Bronchial epithelial cell (primary cell): Measurements from ENCODE around the gene RFWD3. TPM values are rescaled to one million over a fixed set of nuclear protein-coding genes. Genes with fewer than 3 reads are reported as not detected.

Source experiments
- DNase-seq: peaks from one replicate; pipeline ENCODE4 v3.0.0-alpha.2; 2010; ENCODE audit warnings: low read depth
- FAIRE-seq: peaks from 2 replicates; lab custom pipeline; 2011; peaks lifted over from hg19 to GRCh38; lab: Jason Lieb, UNC
- H3K27me3 ChIP-seq: 2 replicates; pipeline ENCODE4 v1.5.1; 2011; ENCODE audit warnings: low read length; ENCODE audit not compliant: control insufficient read depth, insufficient read depth
- H3K36me3 ChIP-seq: 2 replicates; pipeline ENCODE4 v1.5.1; 2011; ENCODE audit warnings: low read length; ENCODE audit not compliant: control insufficient read depth, insufficient read depth
- H3K4me3 ChIP-seq: 2 replicates; pipeline ENCODE4 v1.5.1; 2011; ENCODE audit warnings: mild to moderate bottlenecking, low read depth, low read length, control low read depth
- CTCF ChIP-seq: IDR thresholded peaks from 2 replicates; pipeline ENCODE4 v1.5.1; 2011; ENCODE audit warnings: mild to moderate bottlenecking, moderate library complexity, low read length, control low read depth, inconsistent platforms; ENCODE audit not compliant: insufficient read depth, severe bottlenecking
- total RNA-seq: library from RNA; depleted of rRNA; stranded (reverse); fragments of >200 nt; gene quantifications from 2 replicates; pipeline ENCODE4 v1.2.1, GENCODE V29; 2014

Gene RFWD3, protein sequence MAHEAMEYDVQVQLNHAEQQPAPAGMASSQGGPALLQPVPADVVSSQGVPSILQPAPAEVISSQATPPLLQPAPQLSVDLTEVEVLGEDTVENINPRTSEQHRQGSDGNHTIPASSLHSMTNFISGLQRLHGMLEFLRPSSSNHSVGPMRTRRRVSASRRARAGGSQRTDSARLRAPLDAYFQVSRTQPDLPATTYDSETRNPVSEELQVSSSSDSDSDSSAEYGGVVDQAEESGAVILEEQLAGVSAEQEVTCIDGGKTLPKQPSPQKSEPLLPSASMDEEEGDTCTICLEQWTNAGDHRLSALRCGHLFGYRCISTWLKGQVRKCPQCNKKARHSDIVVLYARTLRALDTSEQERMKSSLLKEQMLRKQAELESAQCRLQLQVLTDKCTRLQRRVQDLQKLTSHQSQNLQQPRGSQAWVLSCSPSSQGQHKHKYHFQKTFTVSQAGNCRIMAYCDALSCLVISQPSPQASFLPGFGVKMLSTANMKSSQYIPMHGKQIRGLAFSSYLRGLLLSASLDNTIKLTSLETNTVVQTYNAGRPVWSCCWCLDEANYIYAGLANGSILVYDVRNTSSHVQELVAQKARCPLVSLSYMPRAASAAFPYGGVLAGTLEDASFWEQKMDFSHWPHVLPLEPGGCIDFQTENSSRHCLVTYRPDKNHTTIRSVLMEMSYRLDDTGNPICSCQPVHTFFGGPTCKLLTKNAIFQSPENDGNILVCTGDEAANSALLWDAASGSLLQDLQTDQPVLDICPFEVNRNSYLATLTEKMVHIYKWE
- 11.6 and 13.7 TPM in 2 replicates for total RNA-seq

- peak; percentile 97 for DNase-seq
- no peak for TF ChIP-seq CTCF
- H3K4me3 ChIP-seq = peak within 1 kb of the TSS; percentile 99
- H3K36me3 ChIP-seq = peaks cover 8% of the 10 kb centered on the region
- no peak for FAIRE-seq
- H3K27me3 ChIP-seq = no peaks in the 10 kb centered on the region
Measured at GRCh38 chr16:74666425-74667254, at the start of gene RFWD3. TSS of gene RFWD3 (minus strand) at chr16:74666877. CDS start at chr16:74661449, 5,428 bp downstream.

- no peak for TF ChIP-seq CTCF
- FAIRE-seq (no peak), DNase-seq (no peak)
- no peak overlapping the region for H3K4me3 ChIP-seq
- H3K27me3 ChIP-seq = no peaks in the 10 kb centered on the region
- no peaks in the 10 kb centered on the region for H3K36me3 ChIP-seq
Measured at GRCh38 chr16:74716355-74716754, 49.7 kb upstream of the RFWD3 start.

DNA sequence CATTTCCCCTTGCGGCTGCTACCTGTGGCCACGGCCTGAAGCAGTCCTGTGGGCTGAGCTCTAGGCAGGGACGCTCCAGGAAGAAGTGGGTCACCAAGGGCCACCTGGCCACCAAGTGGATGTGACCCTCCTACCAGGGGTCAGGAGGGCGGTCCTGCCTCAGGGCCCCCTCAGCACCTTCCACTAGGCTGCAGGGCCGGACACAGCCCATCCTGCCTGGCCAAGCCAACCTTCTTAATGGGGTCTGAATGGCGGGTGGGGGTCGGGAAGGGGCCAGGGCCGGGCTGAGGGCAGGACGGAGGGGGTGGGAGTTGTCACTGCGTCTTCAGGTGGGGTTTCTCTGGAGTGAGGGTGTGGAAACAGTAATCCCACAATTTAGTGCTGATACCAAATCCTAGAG, 47.2 kb upstream of the RFWD3 start:
- H3K27me3 ChIP-seq = no peaks in the 10 kb centered on the region
- FAIRE-seq (no peak), DNase-seq (no peak)
- H3K4me3 ChIP-seq = no peak overlapping the region
- no peak for TF ChIP-seq CTCF
- no peaks in the 10 kb centered on the region for H3K36me3 ChIP-seq

- TF ChIP-seq CTCF = no peak
- no peak for FAIRE-seq
Measured at GRCh38 chr16:74713325-74713724, 46.6 kb upstream of the RFWD3 start.

GRCh38 chr16:74711938-74712337, 45.3 kb upstream of the RFWD3 start:
- Histone ChIP-seq H3K4me3 (no peak overlapping the region), H3K36me3 (no peaks in the 10 kb centered on the region), H3K27me3 (no peaks in the 10 kb centered on the region)
- DNase-seq (no peak), FAIRE-seq (no peak)
- TF ChIP-seq CTCF = no peak

More at GRCh38 chr16:74713325-74713724, 46.6 kb upstream of the RFWD3 start:
- Histone ChIP-seq H3K36me3 (no peaks in the 10 kb centered on the region), H3K27me3 (no peaks in the 10 kb centered on the region), H3K4me3 (no peak overlapping the region)
- DNase-seq = no peak
